SU-DHL-6 (cell line): ENCODE measurements around the gene NEDD4.

Source experiments
- H2AFZ ChIP-seq: fragments of 200-600 bp; sonication (generic); 2 replicates; pipeline ENCODE4 v1.6.1; 2014; ENCODE audit warnings: low read depth, mild to moderate bottlenecking, moderate library complexity, mixed read lengths, antibody characterized with exemption, low read length; ENCODE audit not compliant: severe bottlenecking
- H3F3A ChIP-seq: fragments of 200-600 bp; shearing (Covaris generic); 2 replicates; pipeline ENCODE4 v1.6.0; 2016; ENCODE audit warnings: antibody characterized with exemption, mild to moderate bottlenecking; ENCODE audit not compliant: insufficient read depth
- H3K27ac ChIP-seq: fragments of 200-600 bp; sonication (generic); 2 replicates; pipeline ENCODE4 v1.5.1; 2016; ENCODE audit warnings: low read depth, mild to moderate bottlenecking, low read length, moderate library complexity, mixed read lengths
- H3K27me3 ChIP-seq: fragments of 200-600 bp; sonication (generic), shearing (Covaris generic); 2 replicates; pipeline ENCODE4 v1.6.0; 2014; ENCODE audit warnings: mild to moderate bottlenecking, low read length
- H3K36me3 ChIP-seq: fragments of 200-600 bp; sonication (generic); 2 replicates; pipeline ENCODE4 v1.6.1; 2014; ENCODE audit warnings: mild to moderate bottlenecking, low read length, mixed read lengths
- H3K4me2 ChIP-seq: fragments of 300-600, 200-600 bp; shearing (Covaris generic), sonication (generic); 2 replicates; pipeline ENCODE4 v1.6.0; 2014; ENCODE audit warnings: low read length, low read depth, mild to moderate bottlenecking; ENCODE audit not compliant: poor library complexity, severe bottlenecking
- H3K4me3 ChIP-seq: fragments of 200-600 bp; sonication (generic); 2 replicates; pipeline ENCODE4 v1.5.1; 2014; ENCODE audit warnings: antibody characterized with exemption, low read length, mild to moderate bottlenecking, mixed read lengths; ENCODE audit not compliant: insufficient read depth, poor library complexity, severe bottlenecking
- H3K79me2 ChIP-seq: fragments of 200-600 bp; sonication (generic); 2 replicates; pipeline ENCODE4 v1.6.1; 2014; ENCODE audit warnings: mild to moderate bottlenecking, low read length, moderate library complexity; ENCODE audit not compliant: insufficient read depth
- H3K9ac ChIP-seq: fragments of 200-600 bp; sonication (generic); 2 replicates; pipeline ENCODE4 v1.7.0; 2014; ENCODE audit warnings: mild to moderate bottlenecking, low read length
- H3K9me2 ChIP-seq: fragments of 200-600 bp; sonication (generic); replicated peaks from 2 replicates; pipeline ENCODE4 v1.6.1; 2014; ENCODE audit warnings: low read length; ENCODE audit not compliant: insufficient read depth
- H3K9me3 ChIP-seq: fragments of 200-600 bp; sonication (generic); 2 replicates; pipeline ENCODE4 v1.6.1; 2014; ENCODE audit warnings: low read length, mixed read lengths; ENCODE audit not compliant: insufficient read depth
- H4K20me1 ChIP-seq: fragments of 200-600 bp; sonication (generic); 2 replicates; pipeline ENCODE4 v1.6.1; 2014; ENCODE audit warnings: low read depth, mild to moderate bottlenecking, antibody characterized with exemption, low read length, moderate library complexity, mixed read lengths
- CTCF ChIP-seq: fragments of 200-600 bp; sonication (generic); IDR thresholded peaks from one replicate; pipeline ENCODE4 v1.5.1; 2017; ENCODE audit warnings: antibody characterized with exemption, mild to moderate bottlenecking, low read length, moderate library complexity; ENCODE audit not compliant: insufficient read depth, poor library complexity, severe bottlenecking
- EZH2phosphoT487 ChIP-seq: fragments of 200-600 bp; sonication (generic), shearing (Covaris generic); conservative IDR thresholded peaks from 2 replicates; pipeline ENCODE4 v1.6.1; 2018; ENCODE audit warnings: mild to moderate bottlenecking, antibody characterized with exemption, low read length, moderate library complexity, mixed read lengths

NEDD4 gene

GRCh38 chr15:55827955-55828354 is 165.5 kb downstream of the NEDD4 start:
- Histone ChIP-seq H3K4me3 (no peak overlapping the region), H3K9ac (no peak overlapping the region), H3K9me3 (no peaks in the 10 kb centered on the region), H3K9me2 (no peaks in the 10 kb centered on the region), H4K20me1 (no peaks in the 10 kb centered on the region), H3K36me3 (no peaks in the 10 kb centered on the region), H3K27me3 (no peaks in the 10 kb centered on the region), H3K27ac (no peak overlapping the region), H3K4me2 (no peak overlapping the region), H3K79me2 (no peaks in the 10 kb centered on the region), H3F3A (no peaks in the 10 kb centered on the region), H2AFZ (no peak overlapping the region)
- TF ChIP-seq CTCF (no peak), EZH2phosphoT487 (no peak)

- Histone ChIP-seq H3K9ac (no peak overlapping the region), H3K9me2 (no peaks in the 10 kb centered on the region)
- TF ChIP-seq CTCF = no peak
- TF ChIP-seq EZH2phosphoT487 = no peak
Observed at GRCh38 chr15:55827204-55827603, 166.2 kb downstream of the NEDD4 start.

GRCh38 chr15:55824857-55825613 is 168.4 kb downstream of the NEDD4 start:
- Histone ChIP-seq H3K4me3 (no peak overlapping the region), H3F3A (no peaks in the 10 kb centered on the region), H3K9me2 (no peaks in the 10 kb centered on the region), H4K20me1 (no peaks in the 10 kb centered on the region), H3K36me3 (no peaks in the 10 kb centered on the region), H3K9ac (no peak overlapping the region), H3K27me3 (no peaks in the 10 kb centered on the region), H3K9me3 (no peaks in the 10 kb centered on the region), H3K4me2 (no peak overlapping the region), H3K79me2 (no peaks in the 10 kb centered on the region), H3K27ac (no peak overlapping the region), H2AFZ (no peak overlapping the region)
- TF ChIP-seq CTCF (no peak), EZH2phosphoT487 (no peak)

More at GRCh38 chr15:55827204-55827603, 166.2 kb downstream of the NEDD4 start:
- Histone ChIP-seq H3K27me3 (no peaks in the 10 kb centered on the region), H3K27ac (no peak overlapping the region), H3K4me2 (no peak overlapping the region), H3K36me3 (no peaks in the 10 kb centered on the region), H3K9me3 (no peaks in the 10 kb centered on the region), H3K79me2 (no peaks in the 10 kb centered on the region), H3K4me3 (no peak overlapping the region), H3F3A (no peaks in the 10 kb centered on the region), H2AFZ (no peak overlapping the region), H4K20me1 (no peaks in the 10 kb centered on the region)
